SK-N-SH (cell line): ENCODE results near the gene GNPTAB. TPM values are rescaled to one million over a fixed set of nuclear protein-coding genes. Genes with fewer than 3 reads are reported as not detected.

Source experiments
- CTCF ChIA-PET: fragments of 300-600, 350-600 bp; formaldehyde crosslinking; extraction: SDS; loops from one replicate; lab custom pipeline; 2021; lab: Yijun Ruan, JAX
- POLR2A ChIA-PET: fragments of 350-600 bp; sonication (Branson Sonifier 250); formaldehyde crosslinking; extraction: SDS; loops from one replicate; lab custom pipeline; 2020; ENCODE audit warnings: antibody characterized with exemption, inconsistent platforms; lab: Yijun Ruan, JAX
- DNase-seq: peaks from one replicate; pipeline ENCODE4 v3.0.0; 2012
- H2AFZ ChIP-seq: fragments of 200-600 bp; sonication (generic); 2 replicates; pipeline ENCODE4 v1.8.1; 2016; ENCODE audit warnings: antibody characterized with exemption, mild to moderate bottlenecking, low read depth
- H3F3A ChIP-seq: fragments of 200-600 bp; sonication (generic); replicated peaks from 2 replicates; pipeline ENCODE3; 2016; ENCODE audit warnings: antibody characterized with exemption, mild to moderate bottlenecking; ENCODE audit not compliant: insufficient read depth
- H3K27ac ChIP-seq, 2 experiments: fragments of 200-500 bp in 1 of 2; fragments of 200-600 bp in 1 of 2; sonication (Bioruptor generic) in 1 of 2; sonication (generic), shearing (Covaris generic) in 1 of 2; 2 replicates each; pipeline versions ENCODE4 v1.5.1 to v1.6.1; 2014 to 2016; ENCODE audit warnings: low read depth in 2 of 2, inconsistent platforms in 1 of 2, low read length in 1 of 2, mild to moderate bottlenecking in 1 of 2, mixed read lengths in 1 of 2
- H3K27me3 ChIP-seq: fragments of 200-600 bp; sonication (generic), shearing (Covaris generic); 2 replicates; pipeline ENCODE4 v1.6.1; 2016; ENCODE audit warnings: mixed run types; ENCODE audit not compliant: insufficient read depth
- H3K36me3 ChIP-seq, 2 experiments: fragments of 200-500 bp in 1 of 2; fragments of 200-600 bp in 1 of 2; sonication (Bioruptor generic) in 1 of 2; sonication (generic) in 1 of 2; replicated peaks in 1 of 2; 2 replicates each; pipeline versions ENCODE3 to v1.5.1; 2014 to 2016; ENCODE audit warnings: low read length in 1 of 2, mild to moderate bottlenecking in 1 of 2; ENCODE audit not compliant: insufficient read depth in 2 of 2, control insufficient read depth in 1 of 2
- H3K4me1 ChIP-seq, 2 experiments: fragments of 200-500 bp in 1 of 2; fragments of 200-600 bp in 1 of 2; sonication (Bioruptor generic) in 1 of 2; sonication (generic), shearing (Covaris generic) in 1 of 2; 2 replicates each; pipeline versions ENCODE4 v1.5.1 to v1.6.1; 2014 to 2016; ENCODE audit warnings: low read depth in 1 of 2, low read length in 1 of 2, mixed run types in 1 of 2; ENCODE audit not compliant: insufficient read depth in 2 of 2, control insufficient read depth in 1 of 2
- H3K4me2 ChIP-seq: fragments of 200-600 bp; sonication (generic), shearing (Covaris generic); 2 replicates; pipeline ENCODE4 v1.6.1; 2017; ENCODE audit warnings: mixed run types
- H3K4me3 ChIP-seq, 2 experiments: fragments of 200-500 bp in 1 of 2; fragments of 200-600 bp in 1 of 2; sonication (Bioruptor generic) in 1 of 2; sonication (generic), shearing (Covaris generic) in 1 of 2; 2 replicates each; pipeline versions ENCODE4 v1.5.1 to v1.8.1; 2014 to 2016; ENCODE audit warnings: low read depth in 2 of 2, inconsistent platforms in 1 of 2, low read length in 1 of 2, mild to moderate bottlenecking in 1 of 2, mixed read lengths in 1 of 2, moderate library complexity in 1 of 2
- H3K79me2 ChIP-seq: fragments of 200-600 bp; sonication (generic); 2 replicates; pipeline ENCODE4 v1.8.1; 2017; ENCODE audit warnings: mild to moderate bottlenecking; ENCODE audit not compliant: insufficient read depth
- H3K9ac ChIP-seq: fragments of 200-600 bp; sonication (generic); 2 replicates; pipeline ENCODE4 v1.6.1; 2017; ENCODE audit warnings: mixed run types
- H3K9me2 ChIP-seq: fragments of 200-600 bp; sonication (generic); 2 replicates; pipeline ENCODE4 v1.6.1; 2017; ENCODE audit warnings: mixed run types
- H3K9me3 ChIP-seq: fragments of 200-600 bp; sonication (generic); 2 replicates; pipeline ENCODE4 v1.6.1; 2017; ENCODE audit warnings: mixed run types, mild to moderate bottlenecking, moderate library complexity
- H4K20me1 ChIP-seq: fragments of 200-600 bp; sonication (generic); 2 replicates; pipeline ENCODE4 v1.6.1; 2017; ENCODE audit warnings: mild to moderate bottlenecking, mixed run types; ENCODE audit not compliant: insufficient read depth
- CHD2 ChIP-seq: fragments of 150-350 bp; IDR thresholded peaks from 2 replicates; pipeline ENCODE4 v1.6.1; 2018; ENCODE audit warnings: low read length; ENCODE audit not compliant: partially characterized antibody
- ELF1 ChIP-seq: IDR thresholded peaks from 2 replicates; pipeline ENCODE4 v1.4.0; 2012
- EZH2phosphoT487 ChIP-seq: fragments of 200-600 bp; sonication (generic); IDR thresholded peaks from 2 replicates; pipeline ENCODE4 v1.6.1; 2017; ENCODE audit warnings: low read depth, mixed run types, mild to moderate bottlenecking, antibody characterized with exemption, moderate library complexity, borderline replicate concordance
- JUND ChIP-seq: IDR thresholded peaks from 2 replicates; pipeline ENCODE4 v1.4.0; 2012
- NFIC ChIP-seq: IDR thresholded peaks from 2 replicates; pipeline ENCODE4 v1.4.0; 2012; ENCODE audit warnings: borderline replicate concordance
- NRF1 ChIP-seq: IDR thresholded peaks from 2 replicates; pipeline ENCODE4 v1.6.1; 2012; ENCODE audit warnings: low read depth, mild to moderate bottlenecking, low read length
- POLR2AphosphoS5 ChIP-seq: IDR thresholded peaks from 2 replicates; pipeline ENCODE4 v1.6.1; 2012; ENCODE audit warnings: low read depth, low read length
- SMC3 ChIP-seq: IDR thresholded peaks from 2 replicates; pipeline ENCODE4 v1.6.1; 2012; ENCODE audit warnings: low read depth, low read length, improper control_type of control experiment
- TEAD4 ChIP-seq: IDR thresholded peaks from 2 replicates; pipeline ENCODE4 v1.4.0; 2012; ENCODE audit warnings: mild to moderate bottlenecking, borderline replicate concordance; ENCODE audit not compliant: insufficient read depth
- WGBS: methylation state at CpG from one replicate; pipeline ENCODE4 v1.1.6; 2017; ENCODE audit warnings: low lambda C conversion rate; 5-methylcytosine and 5-hydroxymethylcytosine counted together
- polyA plus RNA-seq, 3 experiments: library from polyadenylated mRNA; depleted of rRNA; stranded (reverse); fragments of >200 nt; gene quantifications; 2 replicates each; pipeline ENCODE4 v1.2.3, GENCODE V29; 2012
- TF ChIP-seq, protein P1 (sequence below): fragments of 150-350 bp; IDR thresholded peaks from 2 replicates; pipeline ENCODE4 v1.6.1; 2017; ENCODE audit warnings: antibody characterized with exemption, low read length, low read depth, borderline replicate concordance
- TF ChIP-seq, protein P2 (sequence below): IDR thresholded peaks from 2 replicates; pipeline ENCODE4 v1.4.0; 2012; ENCODE audit warnings: low read depth, borderline replicate concordance

GNPTAB gene
- polyA plus RNA-seq, 1 of the 3 experiments (the other 2 are of a cell fraction): 18.8 TPM

DNA sequence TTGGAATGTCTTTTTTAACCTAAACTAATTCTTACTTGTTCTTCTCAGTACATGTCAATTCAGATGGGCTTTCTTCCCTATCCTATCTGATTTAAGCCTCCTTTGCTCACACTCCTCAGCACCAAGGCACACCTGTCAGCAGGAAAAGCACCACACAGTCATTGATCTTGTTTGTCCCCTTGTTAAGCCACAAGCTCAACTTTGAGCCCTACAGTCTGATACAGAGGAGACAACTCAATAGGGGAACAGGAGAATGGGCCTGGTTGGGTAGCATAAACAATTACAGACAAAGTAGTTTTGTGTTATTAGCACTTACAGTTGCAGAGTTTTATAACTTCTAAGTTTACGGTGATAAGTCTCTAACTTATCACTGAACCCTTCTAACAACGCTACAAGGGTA is 62.0 kb downstream of the GNPTAB start:
- no peaks in the 10 kb centered on the region for H4K20me1 ChIP-seq
- H3K27ac ChIP-seq: no peak overlapping the region
- H3K4me3 ChIP-seq: no peak overlapping the region
- ChIA-PET POLR2A (no interaction called here), CTCF (interaction anchor here (1.7 to 1.9 kb wide), 3 partner anchors 9 to 62 kb away, joined by 7 to 9 read pairs (median 7); partner anchors contain the start of gene GNPTAB)
- no peaks in the 10 kb centered on the region for H3F3A ChIP-seq
- H3K27me3 ChIP-seq: no peaks in the 10 kb centered on the region
- peaks cover 10 to 19% of the 10 kb centered on the region in 2 experiments for H3K36me3 ChIP-seq
- no peaks in the 10 kb centered on the region for H3K9me2 ChIP-seq
- H3K4me1 ChIP-seq: no peaks in the 10 kb centered on the region
- no peaks in the 10 kb centered on the region for H3K9me3 ChIP-seq
- no peak overlapping the region for H3K9ac ChIP-seq
- no peaks in the 10 kb centered on the region for H3K79me2 ChIP-seq
- no peak overlapping the region for H2AFZ ChIP-seq
- DNase-seq: no peak
- TF ChIP-seq ELF1: no peak
- no peak for TF ChIP-seq NRF1
- no peak for TF ChIP-seq NFIC
- TF ChIP-seq EZH2phosphoT487: no peak
- TF ChIP-seq CHD2: no peak
- TF ChIP-seq, protein P1, sequence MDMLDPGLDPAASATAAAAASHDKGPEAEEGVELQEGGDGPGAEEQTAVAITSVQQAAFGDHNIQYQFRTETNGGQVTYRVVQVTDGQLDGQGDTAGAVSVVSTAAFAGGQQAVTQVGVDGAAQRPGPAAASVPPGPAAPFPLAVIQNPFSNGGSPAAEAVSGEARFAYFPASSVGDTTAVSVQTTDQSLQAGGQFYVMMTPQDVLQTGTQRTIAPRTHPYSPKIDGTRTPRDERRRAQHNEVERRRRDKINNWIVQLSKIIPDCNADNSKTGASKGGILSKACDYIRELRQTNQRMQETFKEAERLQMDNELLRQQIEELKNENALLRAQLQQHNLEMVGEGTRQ: no peak
- no peak for TF ChIP-seq SMC3
- TF ChIP-seq TEAD4: no peak
- H3K4me2 ChIP-seq: no peak overlapping the region
- 96% methylated on average over 2 of the region's 2 CpGs for WGBS

DNA sequence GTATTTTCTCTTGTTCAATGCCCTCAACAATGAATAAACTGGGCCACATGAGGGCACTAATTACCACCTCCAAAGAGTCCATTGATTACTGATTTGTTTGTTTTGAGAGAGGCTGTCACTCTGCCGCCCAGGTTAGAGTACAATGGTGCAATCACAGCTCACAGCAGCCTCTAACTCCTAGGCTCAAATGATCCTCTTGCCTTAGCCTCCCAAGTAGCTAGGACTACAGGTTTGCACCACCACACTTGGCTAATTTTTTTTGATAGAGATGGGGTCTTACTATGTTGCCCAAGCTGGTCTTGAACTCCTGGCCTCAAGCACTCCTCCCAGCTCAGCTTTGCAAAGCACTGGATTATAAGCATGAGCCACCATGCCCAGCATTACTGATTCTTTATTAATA is 63.2 kb downstream of the GNPTAB start:
- Histone ChIP-seq H3K9me2 (no peaks in the 10 kb centered on the region), H2AFZ (no peak overlapping the region), H3K4me3 (no peak overlapping the region), H3K4me1 (no peaks in the 10 kb centered on the region), H3K79me2 (no peaks in the 10 kb centered on the region), H3F3A (no peaks in the 10 kb centered on the region), H3K9ac (no peak overlapping the region), H3K36me3 (peaks cover 6 to 19% of the 10 kb centered on the region in 2 experiments), H3K27me3 (no peaks in the 10 kb centered on the region), H3K4me2 (no peak overlapping the region), H3K27ac (no peak overlapping the region), H4K20me1 (no peaks in the 10 kb centered on the region), H3K9me3 (no peaks in the 10 kb centered on the region)
- ChIA-PET POLR2A (no interaction called here), CTCF (interaction anchor here (0.7 to 1.5 kb wide), 2 partner anchors 63 to 73 kb away, joined by 4 to 6 read pairs; partner anchors contain the start of gene GNPTAB)
- 86% methylated on average over 1 of the region's 1 CpG for WGBS
- DNase-seq: no peak
- no peak for TF ChIP-seq EZH2phosphoT487

GRCh38 chr12:101764051-101764792 is 66.5 kb downstream of the GNPTAB start:
- CTCF ChIA-PET: interaction anchor here (1.0 to 3.6 kb wide), 2 partner anchors 9 to 76 kb away, joined by 7 to 10 read pairs; no protein-coding TSS in a partner anchor

More at GRCh38 chr12:101764051-101764792, 66.5 kb downstream of the GNPTAB start:
- Histone ChIP-seq H3K9me3 (no peaks in the 10 kb centered on the region), H3K79me2 (no peaks in the 10 kb centered on the region), H3F3A (peaks cover 6% of the 10 kb centered on the region), H3K9ac (no peak overlapping the region), H2AFZ (no peak overlapping the region), H3K9me2 (no peaks in the 10 kb centered on the region), H4K20me1 (no peaks in the 10 kb centered on the region), H3K4me3 (no peak overlapping the region), H3K4me2 (no peak overlapping the region), H3K36me3 (peaks cover 9 to 16% of the 10 kb centered on the region in 2 experiments), H3K27me3 (no peaks in the 10 kb centered on the region), H3K27ac (no peak overlapping the region), H3K4me1 (no peaks in the 10 kb centered on the region)
- TF ChIP-seq NRF1 (no peak), JUND (no peak), POLR2AphosphoS5 (no peak)
- TF ChIP-seq, protein P2, sequence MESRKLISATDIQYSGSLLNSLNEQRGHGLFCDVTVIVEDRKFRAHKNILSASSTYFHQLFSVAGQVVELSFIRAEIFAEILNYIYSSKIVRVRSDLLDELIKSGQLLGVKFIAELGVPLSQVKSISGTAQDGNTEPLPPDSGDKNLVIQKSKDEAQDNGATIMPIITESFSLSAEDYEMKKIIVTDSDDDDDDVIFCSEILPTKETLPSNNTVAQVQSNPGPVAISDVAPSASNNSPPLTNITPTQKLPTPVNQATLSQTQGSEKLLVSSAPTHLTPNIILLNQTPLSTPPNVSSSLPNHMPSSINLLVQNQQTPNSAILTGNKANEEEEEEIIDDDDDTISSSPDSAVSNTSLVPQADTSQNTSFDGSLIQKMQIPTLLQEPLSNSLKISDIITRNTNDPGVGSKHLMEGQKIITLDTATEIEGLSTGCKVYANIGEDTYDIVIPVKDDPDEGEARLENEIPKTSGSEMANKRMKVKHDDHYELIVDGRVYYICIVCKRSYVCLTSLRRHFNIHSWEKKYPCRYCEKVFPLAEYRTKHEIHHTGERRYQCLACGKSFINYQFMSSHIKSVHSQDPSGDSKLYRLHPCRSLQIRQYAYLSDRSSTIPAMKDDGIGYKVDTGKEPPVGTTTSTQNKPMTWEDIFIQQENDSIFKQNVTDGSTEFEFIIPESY: no peak
- 95% methylated on average over 5 of the region's 5 CpGs for WGBS
- POLR2A ChIA-PET: no interaction called here
- no peak for DNase-seq
